Stimulated activated CD4-positive, alpha-beta T cell treated with anti-CD3 and anti-CD28 coated beads, Interleukin-4, amount 100 ng/mL, for 24 hours (primary cell): ENCODE measurements around the gene GLIPR1L1.

Experiments
- DNase-seq: peaks from one replicate; pipeline ENCODE4 v3.0.0-alpha.2; 2020

Gene GLIPR1L1

DNA sequence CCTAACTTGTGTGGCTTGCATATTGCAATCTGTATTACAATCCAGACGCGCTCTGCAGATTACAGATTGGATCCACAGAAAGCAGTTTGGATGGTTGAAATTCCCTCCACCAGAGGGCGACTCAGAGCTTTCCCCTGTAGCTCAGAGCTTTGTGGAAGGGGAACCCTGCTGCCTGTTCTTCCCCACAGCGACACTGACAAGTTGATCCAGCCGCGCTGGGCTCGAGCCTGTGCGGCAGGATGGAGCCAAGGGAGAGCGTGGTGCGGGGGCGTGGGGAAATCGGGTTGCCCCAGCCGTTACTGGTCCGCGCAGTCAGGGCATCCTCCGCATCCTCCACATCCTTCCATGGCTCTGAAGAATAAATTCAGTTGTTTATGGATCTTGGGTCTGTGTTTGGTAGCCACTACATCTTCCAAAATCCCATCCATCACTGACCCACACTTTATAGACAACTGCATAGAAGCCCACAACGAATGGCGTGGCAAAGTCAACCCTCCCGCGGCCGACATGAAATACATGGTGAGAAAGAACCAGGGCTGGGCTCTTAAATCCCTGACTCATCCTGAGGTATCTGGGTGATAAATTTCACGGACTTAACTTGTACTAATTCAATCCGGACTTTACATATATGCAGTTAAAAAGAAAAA, at the start of gene GLIPR1L1:
Gene GLIPR1L1, plus strand, starts transcription at position 287 of the 647 bp plus-strand sequence. Its CDS starts 59 bp downstream, at position 346.
- DNase-seq, result peak; percentile 87

- no peak for DNase-seq
Measured at GRCh38 chr12:75288860-75289259, 45.6 kb upstream of the GLIPR1L1 start.

- DNase-seq, result no peak
Measured at GRCh38 chr12:75289753-75290152, 44.7 kb upstream of the GLIPR1L1 start.

GRCh38 chr12:75291014-75291413, 43.5 kb upstream of the GLIPR1L1 start:
- no peak for DNase-seq

DNA sequence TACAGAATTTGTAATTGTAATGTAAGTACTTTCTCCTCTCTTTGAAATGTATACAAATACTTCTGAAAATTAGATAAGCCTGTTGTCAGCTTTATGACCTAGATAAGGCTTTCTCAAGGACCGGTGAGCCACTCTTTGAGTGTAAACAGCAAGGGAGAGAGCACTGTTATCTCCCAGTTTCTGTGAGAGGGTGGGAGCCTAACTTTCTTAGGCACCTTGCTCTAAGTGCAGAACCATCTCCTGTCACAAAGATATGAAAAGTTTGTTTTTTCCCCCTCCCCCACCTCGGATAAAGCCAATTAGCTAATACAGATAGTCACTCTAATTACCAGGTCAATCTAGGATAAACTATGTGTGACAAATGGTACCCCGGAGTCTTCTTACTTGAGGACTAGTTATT, 40.1 kb upstream of the GLIPR1L1 start:
- DNase-seq, result no peak

GRCh38 chr12:75294797-75295196, 39.7 kb upstream of the GLIPR1L1 start:
- DNase-seq, result no peak

DNA sequence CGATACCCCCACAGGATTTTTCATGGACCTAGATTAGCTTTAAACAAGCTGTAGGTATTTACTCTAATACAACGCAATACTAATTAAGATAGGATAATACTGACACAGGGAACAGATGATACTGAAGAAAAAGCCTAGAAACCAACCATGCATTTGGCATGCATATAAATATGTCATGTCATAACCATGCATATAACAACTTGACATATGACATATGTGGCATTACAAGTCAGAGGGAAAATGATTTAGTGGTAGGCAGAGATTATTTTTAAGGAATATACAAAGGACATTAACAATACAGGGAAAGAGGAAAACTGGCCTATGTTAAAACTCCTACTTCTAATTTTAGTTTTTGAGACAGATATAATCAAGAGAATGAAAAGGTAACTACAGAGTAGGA, 32.2 kb upstream of the GLIPR1L1 start:
- DNase-seq, result no peak

- no peak for DNase-seq
Measured at GRCh38 chr12:75302781-75303180, 31.7 kb upstream of the GLIPR1L1 start.

DNA sequence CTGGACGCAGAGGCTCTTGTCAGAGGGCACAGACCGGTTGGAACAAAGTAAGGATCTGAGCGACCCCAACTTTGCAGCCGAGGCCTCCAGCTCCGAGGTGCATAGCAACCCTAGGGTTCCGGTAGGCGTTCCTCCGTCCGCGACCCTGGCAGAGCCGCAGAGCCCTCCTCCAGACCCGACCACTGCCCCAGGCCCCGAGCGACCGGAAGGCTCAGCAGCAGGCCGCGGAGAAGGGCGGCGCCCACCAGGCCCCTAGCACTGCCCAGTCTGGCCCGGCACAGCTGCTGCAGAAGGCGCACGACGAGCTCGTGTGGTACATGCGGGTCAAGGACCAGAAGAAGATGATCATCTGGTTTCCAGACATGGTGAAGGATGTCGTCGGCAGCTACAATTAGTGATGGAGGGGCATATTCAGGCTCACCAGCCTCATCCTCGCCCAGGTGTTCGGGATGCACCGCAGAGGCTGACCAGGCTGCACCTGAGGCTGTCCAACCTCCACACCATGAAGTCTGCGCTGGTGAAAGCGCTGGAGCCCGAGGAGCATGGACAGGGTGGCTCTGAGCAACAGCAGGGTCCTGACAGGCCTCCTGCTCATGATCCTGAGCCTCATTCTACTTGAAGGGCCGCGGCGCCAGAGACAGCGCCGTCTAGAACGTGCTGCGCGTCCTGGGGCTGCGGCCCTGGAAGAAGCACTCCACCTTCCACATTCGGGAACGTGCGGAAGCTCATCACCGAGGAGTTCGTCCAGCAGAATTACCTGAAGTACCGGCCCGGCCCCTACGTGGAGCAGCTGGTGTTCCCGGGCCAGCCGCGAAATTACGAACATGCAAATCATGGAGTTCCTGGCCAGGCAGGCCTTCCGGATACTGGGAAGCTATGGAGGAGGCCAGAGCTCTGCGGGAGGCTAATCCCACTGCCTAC, 28.8 kb upstream of the GLIPR1L1 start:
- DNase-seq, result no peak

DNA sequence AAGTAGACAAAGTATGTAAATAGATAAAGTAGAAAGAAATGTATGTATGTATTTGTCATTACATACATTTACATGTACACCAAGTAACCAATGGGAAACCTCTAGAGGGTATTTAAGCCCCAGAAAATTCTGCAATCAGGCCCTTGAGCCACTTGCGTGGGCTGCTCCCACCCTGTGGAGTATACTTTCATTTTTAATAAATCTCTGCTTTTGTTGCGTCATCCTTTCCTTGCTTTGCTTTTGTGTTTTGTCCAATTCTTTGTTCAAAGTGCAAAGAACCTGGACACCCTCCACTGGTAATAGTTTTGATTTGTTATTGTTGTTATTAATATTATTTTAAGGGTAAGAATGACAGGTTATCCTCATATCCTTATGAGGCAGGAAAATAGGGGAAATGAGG, 26.2 kb upstream of the GLIPR1L1 start:
- DNase-seq, result no peak

DNA sequence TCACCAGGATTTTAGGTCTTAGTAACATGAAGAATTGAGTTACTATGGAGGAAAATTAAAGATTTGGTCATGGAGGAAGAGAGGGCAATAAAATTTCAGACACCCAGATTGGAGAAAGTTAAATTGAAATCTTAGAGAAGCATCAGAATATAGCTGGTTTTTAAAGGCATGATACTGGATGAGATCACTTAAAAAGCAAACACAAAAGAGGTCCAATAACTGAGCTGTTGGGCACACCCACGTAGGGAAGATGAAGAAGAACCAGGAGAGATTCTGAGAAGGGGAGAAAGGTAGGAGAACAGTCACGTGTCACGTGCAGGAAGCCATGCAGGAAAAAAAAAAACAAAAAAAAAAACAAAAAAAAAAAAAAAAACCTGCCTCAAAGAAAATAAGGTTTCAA, 23.1 kb upstream of the GLIPR1L1 start:
- DNase-seq, result no peak

DNA sequence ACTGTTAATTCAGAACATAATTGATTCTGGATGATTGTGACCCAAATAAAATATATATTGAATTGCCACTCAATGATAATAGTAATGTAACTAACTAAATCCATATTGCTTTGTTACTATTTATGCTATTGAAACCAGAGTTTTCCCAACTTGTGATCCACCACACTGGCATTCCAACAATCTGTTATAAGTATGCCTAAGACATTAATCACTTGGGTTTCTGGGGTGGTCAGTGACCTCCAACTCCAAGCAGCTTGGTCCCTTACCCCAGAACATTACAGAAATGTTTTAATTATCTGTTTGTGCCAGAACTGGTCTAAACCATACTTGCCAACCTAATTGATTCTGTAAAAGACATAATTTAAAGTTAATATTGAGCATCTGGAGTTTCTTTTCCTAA, 19.0 kb upstream of the GLIPR1L1 start:
- no peak for DNase-seq

GRCh38 chr12:75317784-75318183, 16.7 kb upstream of the GLIPR1L1 start:
- DNase-seq, result no peak

DNA sequence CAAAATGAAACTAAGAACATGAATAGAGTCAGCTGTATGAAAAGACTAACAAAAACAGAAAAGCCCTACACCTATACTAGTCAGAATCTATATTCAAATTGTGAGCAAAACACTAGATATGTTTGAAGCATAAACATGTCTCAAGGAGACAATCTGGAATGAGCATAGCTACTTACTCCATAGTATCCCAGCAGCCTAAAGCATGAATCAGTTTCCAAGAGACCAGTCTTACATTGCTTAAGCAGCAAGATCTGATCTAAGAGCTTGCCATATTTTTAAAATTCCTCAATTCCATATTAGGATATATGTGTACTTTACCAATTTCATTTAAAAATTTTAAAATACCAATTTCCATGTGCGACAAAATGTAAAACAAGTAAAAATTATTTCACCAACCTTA, 12.0 kb upstream of the GLIPR1L1 start:
- DNase-seq, result no peak

DNA sequence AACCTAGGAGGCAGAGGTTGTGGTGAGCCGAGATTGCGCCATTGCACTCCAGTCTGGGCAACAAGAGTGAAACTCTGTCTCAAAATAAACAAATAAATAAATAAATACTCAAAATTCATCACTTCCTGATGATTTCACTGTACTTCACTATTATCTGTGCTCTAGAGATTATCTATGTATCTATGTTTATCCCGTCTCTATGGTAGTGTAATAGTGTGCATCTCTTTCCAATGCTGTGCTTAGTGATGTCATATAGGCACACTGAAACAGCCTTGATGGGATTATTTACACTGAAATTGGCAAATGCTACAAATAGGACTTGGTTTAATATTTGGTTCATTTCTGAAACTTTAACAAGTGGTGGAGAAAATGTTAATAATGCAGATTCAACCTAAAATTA, 10.8 kb upstream of the GLIPR1L1 start:
- no peak for DNase-seq

DNA sequence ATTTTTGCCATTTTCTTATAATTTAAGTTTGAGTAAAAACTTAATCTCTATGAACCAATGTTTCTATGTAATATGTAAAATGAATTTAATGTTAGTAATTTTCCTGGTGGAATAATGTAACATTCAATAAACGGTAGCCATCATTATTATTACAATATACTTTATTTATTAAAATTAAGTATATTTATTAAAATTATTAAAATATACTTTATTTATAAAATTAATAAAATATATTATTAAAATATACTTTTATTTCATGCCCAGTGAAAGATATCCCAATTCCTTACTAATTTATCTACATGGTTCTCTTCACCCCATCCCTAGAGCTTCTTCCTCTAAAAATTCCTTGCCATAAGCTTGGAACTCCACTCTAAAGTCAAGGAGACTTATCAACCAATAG, 6.8 kb upstream of the GLIPR1L1 start:
- DNase-seq, result no peak

- DNase-seq, result peak; percentile 68
Measured at GRCh38 chr12:75329918-75330826, 4.3 kb upstream of the GLIPR1L1 start, which contains the start of gene CAPS2. Gene CAPS2, minus strand, starts transcription at chr12:75330324. Its CDS starts 3,826 bp downstream, at chr12:75326498.

GRCh38 chr12:75337905-75338304, 3.4 kb downstream of the GLIPR1L1 start:
- DNase-seq, result no peak

DNA sequence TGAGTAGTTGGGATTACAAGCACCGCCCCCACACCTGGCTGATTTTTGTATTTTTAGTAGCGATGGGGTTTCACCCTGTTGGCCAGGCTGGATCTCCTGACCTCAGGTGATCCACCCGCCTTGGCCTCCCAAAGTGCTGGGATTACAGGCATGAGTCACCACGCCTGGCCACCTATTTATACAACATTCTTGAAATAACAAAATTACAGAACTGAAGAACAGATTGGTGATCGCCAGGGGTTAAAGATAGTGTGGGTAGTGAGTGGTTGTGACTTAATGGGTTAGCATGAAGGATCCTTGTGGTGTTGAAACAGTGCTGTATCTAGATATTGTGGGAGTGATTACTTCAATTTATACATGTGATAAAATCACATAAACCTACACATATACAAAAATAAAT, 7.4 kb downstream of the GLIPR1L1 start:
- no peak for DNase-seq

- no peak for DNase-seq
Measured at GRCh38 chr12:75345531-75345930, 11.1 kb downstream of the GLIPR1L1 start.

GRCh38 chr12:75346215-75346614, 11.7 kb downstream of the GLIPR1L1 start:
- DNase-seq, result peak; percentile 27

- DNase-seq, result no peak
Measured at GRCh38 chr12:75349946-75350345, 15.5 kb downstream of the GLIPR1L1 start.

DNA sequence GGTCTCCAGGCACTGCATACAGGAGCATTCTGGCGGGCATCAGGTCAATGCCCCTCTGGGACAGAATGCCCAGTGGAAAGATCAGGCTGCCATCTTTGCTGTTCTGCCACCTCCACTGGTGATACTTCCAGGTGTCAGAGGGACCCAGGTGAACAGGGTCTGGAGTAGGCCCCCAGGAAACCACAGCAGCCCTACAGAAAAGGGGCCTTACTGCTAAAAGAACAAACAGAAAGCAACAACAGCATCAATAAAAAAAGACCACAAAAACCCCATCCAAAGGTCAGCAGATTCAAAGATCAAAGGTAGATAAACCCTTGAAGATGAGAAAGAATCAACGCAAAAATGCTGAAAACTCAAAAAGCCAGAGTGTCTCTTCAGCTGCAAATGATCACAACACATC, 15.9 kb downstream of the GLIPR1L1 start:
- DNase-seq, result no peak
